Gastrocnemius medialis (tissue), 4 donors: Measurements from ENCODE around the gene SLX4IP.

Experiments used
- CTCF ChIP-seq, 5 experiments: fragments of 450-650 bp in 3 of 5; fragments of 200-600 bp in 2 of 5; sonication (generic) in 2 of 5; IDR thresholded peaks in 4 of 5; conservative IDR thresholded peaks in 1 of 5; 1 replicate in 4 of 5; 2 replicates in 1 of 5; pipeline ENCODE4 v1.5.1; 2016 to 2019; ENCODE audit warnings: antibody characterized with exemption in 5 of 5, mild to moderate bottlenecking in 3 of 5, moderate library complexity in 3 of 5
- POLR2A ChIP-seq, 2 donors: fragments of 450-650 bp; IDR thresholded peaks; one replicate each; pipeline ENCODE4 v1.6.1; 2017; ENCODE audit warnings: antibody characterized with exemption in 2 of 2, mild to moderate bottlenecking in 2 of 2, moderate library complexity in 2 of 2

- TF ChIP-seq CTCF (IDR thresholded peaks at IDR 0.05 in 4 of 5, conservative IDR thresholded peaks at IDR 0.05 in 1 of 5) (no peak), POLR2A (IDR thresholded peaks at IDR 0.05) (no peak)
These were observed 106.7 kb downstream of the SLX4IP start for GRCh38 chr20:10541668-10542411.
